HepG2 (cell line): ENCODE data around the gene INPP5K. TPM values are rescaled to one million over a fixed set of nuclear protein-coding genes. Genes with fewer than 3 reads are reported as not detected.

ENCODE experiments used
- CEBPG ChIP-seq: IDR thresholded peaks from 2 replicates; pipeline ENCODE4 v1.6.1; 2016
- DNMT1 ChIP-seq: sonication (generic); formaldehyde crosslinking; IDR thresholded peaks from 2 replicates; pipeline ENCODE4 v1.5.1; 2020; ENCODE audit warnings: mild to moderate bottlenecking, missing genetic modification reagents
- FLYWCH1 ChIP-seq: sonication (generic); formaldehyde crosslinking; IDR thresholded peaks from 2 replicates; pipeline ENCODE4 v1.8.1; 2023; ENCODE audit warnings: mild to moderate bottlenecking, missing genetic modification reagents
- GFI1 ChIP-seq: sonication (generic); formaldehyde crosslinking; IDR thresholded peaks from 2 replicates; pipeline ENCODE4 v1.5.0; 2020; ENCODE audit warnings: missing genetic modification reagents, mild to moderate bottlenecking, borderline replicate concordance
- KAT8 ChIP-seq: IDR thresholded peaks from 2 replicates; pipeline ENCODE4 v1.6.1; 2016; ENCODE audit warnings: missing genetic modification reagents, missing compliant biosample characterization
- MAFF ChIP-seq: IDR thresholded peaks from 2 replicates; pipeline ENCODE4 v1.6.1; 2011; ENCODE audit warnings: low read depth, low read length, improper control_type of control experiment
- MTF1 ChIP-seq: sonication (generic); formaldehyde crosslinking; IDR thresholded peaks from 2 replicates; pipeline ENCODE4 v1.5.0; 2020; ENCODE audit warnings: missing genetic modification reagents
- MYPOP ChIP-seq: sonication (generic); formaldehyde crosslinking; IDR thresholded peaks from 2 replicates; pipeline ENCODE4 v1.8.1; 2023; ENCODE audit warnings: mild to moderate bottlenecking, moderate library complexity, missing genetic modification reagents
- POGZ ChIP-seq: sonication (generic); formaldehyde crosslinking; IDR thresholded peaks from 2 replicates; pipeline ENCODE4 v1.4.0; 2020; ENCODE audit warnings: mild to moderate bottlenecking, missing genetic modification reagents
- PTBP1 ChIP-seq: fragments of 200-400 bp; formaldehyde crosslinking; IDR thresholded peaks from 2 replicates; pipeline ENCODE4 v1.6.1; 2018; ENCODE audit warnings: low read length, low read depth; ENCODE audit not compliant: poor library complexity, severe bottlenecking
- RFXANK ChIP-seq: IDR thresholded peaks from 2 replicates; pipeline ENCODE4 v1.6.1; 2016
- SIX4 ChIP-seq: sonication (generic); formaldehyde crosslinking; IDR thresholded peaks from 2 replicates; pipeline ENCODE4 v1.4.0; 2020; ENCODE audit warnings: missing genetic modification reagents
- STAT5B ChIP-seq: sonication (generic); formaldehyde crosslinking; IDR thresholded peaks from 2 replicates; pipeline ENCODE4 v1.4.0; 2020; ENCODE audit warnings: missing genetic modification reagents
- TEAD2 ChIP-seq: sonication (generic); formaldehyde crosslinking; IDR thresholded peaks from 2 replicates; pipeline ENCODE4 v1.9.0; 2021; ENCODE audit warnings: missing genetic modification reagents
- THAP7 ChIP-seq: sonication (generic); formaldehyde crosslinking; IDR thresholded peaks from 2 replicates; pipeline ENCODE4 v1.8.1; 2023; ENCODE audit warnings: mild to moderate bottlenecking, missing genetic modification reagents
- ZBTB42 ChIP-seq: sonication (generic); formaldehyde crosslinking; IDR thresholded peaks from 2 replicates; pipeline ENCODE4 v1.5.0; 2020; ENCODE audit warnings: mild to moderate bottlenecking, missing genetic modification reagents
- ZNF12 ChIP-seq: sonication (generic); formaldehyde crosslinking; IDR thresholded peaks from 2 replicates; pipeline ENCODE4 v1.5.0; 2020; ENCODE audit warnings: missing genetic modification reagents
- ZNF337 ChIP-seq: sonication (generic); formaldehyde crosslinking; IDR thresholded peaks from 2 replicates; pipeline ENCODE4 v1.5.1; 2020; ENCODE audit warnings: missing genetic modification reagents, low read depth, mild to moderate bottlenecking, borderline replicate concordance
- ZNF430 ChIP-seq: sonication (generic); formaldehyde crosslinking; IDR thresholded peaks from 2 replicates; pipeline ENCODE4 v1.9.0; 2021; ENCODE audit warnings: mild to moderate bottlenecking, missing genetic modification reagents
- ZNF549 ChIP-seq: sonication (generic); formaldehyde crosslinking; IDR thresholded peaks from 2 replicates; pipeline ENCODE4 v1.5.0; 2020; ENCODE audit warnings: missing genetic modification reagents
- ZSCAN30 ChIP-seq: sonication (generic); formaldehyde crosslinking; IDR thresholded peaks from 2 replicates; pipeline ENCODE4 v1.5.0; 2020; ENCODE audit warnings: mild to moderate bottlenecking, missing genetic modification reagents
- polyA plus RNA-seq, 8 experiments: library from polyadenylated mRNA; depleted of rRNA in 3 of 8; stranded (reverse) in 7 of 8; unstranded in 1 of 8; fragments of >200 nt; fragmentation: Illumina TruSeq in 4 of 8; extraction: Trizol in 4 of 8; gene quantifications; 2 replicates each; pipeline versions ENCODE4 v1.2.1 to v1.2.3, GENCODE V29; 2011 to 2016; ENCODE audit warnings: low read depth in 4 of 8, missing spikeins in 1 of 8, mixed read lengths in 1 of 8; ENCODE audit not compliant: insufficient read depth in 1 of 8
- total RNA-seq, 5 experiments: library from RNA; depleted of rRNA; stranded (reverse); fragments of >200 nt; fragmentation: Illumina TruSeq; extraction: Trizol; gene quantifications; 2 replicates each; pipeline ENCODE4 v1.2.3, GENCODE V29; 2016; ENCODE audit warnings: low read depth in 1 of 5
- TF ChIP-seq, protein P1 (sequence below): sonication (generic); formaldehyde crosslinking; IDR thresholded peaks from 2 replicates; pipeline ENCODE4 v1.5.0; 2020; ENCODE audit warnings: missing genetic modification reagents
- TF ChIP-seq, protein P2 (sequence below): sonication (generic); formaldehyde crosslinking; conservative IDR thresholded peaks from 2 replicates; pipeline ENCODE4 v1.8.0; 2022; ENCODE audit warnings: low read depth, missing genetic modification reagents
- TF ChIP-seq, protein P3 (sequence below): sonication (generic); formaldehyde crosslinking; IDR thresholded peaks from 2 replicates; pipeline ENCODE4 v1.5.0; 2020; ENCODE audit warnings: mild to moderate bottlenecking, missing genetic modification reagents
- TF ChIP-seq, protein P4 (sequence below): sonication (generic); formaldehyde crosslinking; IDR thresholded peaks from 2 replicates; pipeline ENCODE4 v1.5.1; 2020; ENCODE audit warnings: mild to moderate bottlenecking, missing genetic modification reagents, borderline replicate concordance

INPP5K gene
- total and polyA plus RNA-seq, 2 of the 13 experiments (the other 11 are each of a cell fraction or from before 2014, with no cell fraction given) = 4.8 to 9.6 TPM

GRCh38 chr17:1467898-1468492 lies 48.4 kb downstream of the INPP5K start (continued):
- TF ChIP-seq STAT5B (no peak), CEBPG (CRISPR knock-in tag) (peak; percentile 95), FLYWCH1 (no peak), MTF1 (CRISPR knock-in tag) (no peak), DNMT1 (no peak), ZNF12 (CRISPR knock-in tag) (no peak), KAT8 (CRISPR knock-in tag) (no peak), SIX4 (CRISPR knock-in tag) (peak; percentile 87), MYPOP (CRISPR knock-in tag) (peak; percentile 66; the same call in 1 of the 2 replicates), THAP7 (CRISPR knock-in tag) (peak; percentile 91), ZNF430 (CRISPR knock-in tag) (peak; percentile 77; the same call in 1 of the 2 replicates), POGZ (0 out of 2 replicates have a peak, but pooled peaks have one; percentile 42), ZSCAN30 (CRISPR knock-in tag) (no peak), MAFF (no peak), ZNF549 (CRISPR knock-in tag) (no peak), PTBP1 (no peak), RFXANK (CRISPR knock-in tag) (no peak), ZBTB42 (no peak), TEAD2 (CRISPR knock-in tag) (no peak), GFI1 (CRISPR knock-in tag) (no peak), ZNF337 (CRISPR knock-in tag) (no peak)
- TF ChIP-seq, protein P1, sequence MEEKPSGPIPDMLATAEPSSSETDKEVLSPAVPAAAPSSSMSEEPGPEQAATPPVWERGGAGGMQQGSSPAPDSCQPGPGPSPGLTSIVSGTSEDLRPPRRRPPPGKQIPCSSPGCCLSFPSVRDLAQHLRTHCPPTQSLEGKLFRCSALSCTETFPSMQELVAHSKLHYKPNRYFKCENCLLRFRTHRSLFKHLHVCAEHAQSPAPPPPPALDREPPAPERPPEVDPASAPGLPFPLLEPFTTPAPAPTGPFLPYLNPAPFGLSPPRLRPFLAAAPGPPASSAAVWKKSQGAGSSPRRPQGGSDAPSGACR (CRISPR knock-in tag) = no peak
- TF ChIP-seq, protein P2, sequence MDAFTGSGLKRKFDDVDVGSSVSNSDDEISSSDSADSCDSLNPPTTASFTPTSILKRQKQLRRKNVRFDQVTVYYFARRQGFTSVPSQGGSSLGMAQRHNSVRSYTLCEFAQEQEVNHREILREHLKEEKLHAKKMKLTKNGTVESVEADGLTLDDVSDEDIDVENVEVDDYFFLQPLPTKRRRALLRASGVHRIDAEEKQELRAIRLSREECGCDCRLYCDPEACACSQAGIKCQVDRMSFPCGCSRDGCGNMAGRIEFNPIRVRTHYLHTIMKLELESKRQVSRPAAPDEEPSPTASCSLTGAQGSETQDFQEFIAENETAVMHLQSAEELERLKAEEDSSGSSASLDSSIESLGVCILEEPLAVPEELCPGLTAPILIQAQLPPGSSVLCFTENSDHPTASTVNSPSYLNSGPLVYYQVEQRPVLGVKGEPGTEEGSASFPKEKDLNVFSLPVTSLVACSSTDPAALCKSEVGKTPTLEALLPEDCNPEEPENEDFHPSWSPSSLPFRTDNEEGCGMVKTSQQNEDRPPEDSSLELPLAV = no peak
- TF ChIP-seq, protein P3, sequence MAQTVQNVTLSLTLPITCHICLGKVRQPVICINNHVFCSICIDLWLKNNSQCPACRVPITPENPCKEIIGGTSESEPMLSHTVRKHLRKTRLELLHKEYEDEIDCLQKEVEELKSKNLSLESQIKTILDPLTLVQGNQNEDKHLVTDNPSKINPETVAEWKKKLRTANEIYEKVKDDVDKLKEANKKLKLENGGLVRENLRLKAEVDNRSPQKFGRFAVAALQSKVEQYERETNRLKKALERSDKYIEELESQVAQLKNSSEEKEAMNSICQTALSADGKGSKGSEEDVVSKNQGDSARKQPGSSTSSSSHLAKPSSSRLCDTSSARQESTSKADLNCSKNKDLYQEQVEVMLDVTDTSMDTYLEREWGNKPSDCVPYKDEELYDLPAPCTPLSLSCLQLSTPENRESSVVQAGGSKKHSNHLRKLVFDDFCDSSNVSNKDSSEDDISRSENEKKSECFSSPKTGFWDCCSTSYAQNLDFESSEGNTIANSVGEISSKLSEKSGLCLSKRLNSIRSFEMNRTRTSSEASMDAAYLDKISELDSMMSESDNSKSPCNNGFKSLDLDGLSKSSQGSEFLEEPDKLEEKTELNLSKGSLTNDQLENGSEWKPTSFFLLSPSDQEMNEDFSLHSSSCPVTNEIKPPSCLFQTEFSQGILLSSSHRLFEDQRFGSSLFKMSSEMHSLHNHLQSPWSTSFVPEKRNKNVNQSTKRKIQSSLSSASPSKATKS = no peak
- TF ChIP-seq, protein P4, sequence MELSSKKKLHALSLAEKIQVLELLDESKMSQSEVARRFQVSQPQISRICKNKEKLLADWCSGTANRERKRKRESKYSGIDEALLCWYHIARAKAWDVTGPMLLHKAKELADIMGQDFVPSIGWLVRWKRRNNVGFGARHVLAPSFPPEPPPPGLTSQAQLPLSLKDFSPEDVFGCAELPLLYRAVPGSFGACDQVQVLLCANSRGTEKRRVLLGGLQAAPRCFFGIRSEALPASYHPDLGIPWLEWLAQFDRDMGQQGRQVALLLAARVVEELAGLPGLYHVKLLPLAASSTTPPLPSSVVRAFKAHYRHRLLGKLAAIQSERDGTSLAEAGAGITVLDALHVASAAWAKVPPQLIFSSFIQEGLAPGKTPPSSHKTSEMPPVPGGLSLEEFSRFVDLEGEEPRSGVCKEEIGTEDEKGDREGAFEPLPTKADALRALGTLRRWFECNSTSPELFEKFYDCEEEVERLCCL (CRISPR knock-in tag) = no peak
